Upper lobe of left lung (tissue), 6 donors: ENCODE measurements around the gene GUCA2A. TPM values are rescaled to one million over a fixed set of nuclear protein-coding genes. Genes with fewer than 3 reads are reported as not detected.

Experiments used
- ATAC-seq, 2 donors: fragments of 200-7000 bp; cut with Tn5 transposase; one replicate each; pipeline ENCODE4 v1.9.1; 2022; ENCODE audit warnings: mild to moderate bottlenecking in 2 of 2, moderate library complexity in 2 of 2; ENCODE audit not compliant: low FRiP score in 2 of 2
- DNase-seq, 2 donors: peaks; one replicate each; pipeline ENCODE4 v3.0.0-alpha.2; 2019 to 2020
- H3K27ac ChIP-seq, 4 donors: fragments of 200-600 bp; sonication (generic); one replicate each; pipeline ENCODE4 v1.5.1; 2016 to 2019
- H3K27me3 ChIP-seq, 4 donors: fragments of 200-600 bp; sonication (generic); one replicate each; pipeline ENCODE4 v1.5.1; 2017 to 2019
- H3K36me3 ChIP-seq, 4 donors: fragments of 200-600 bp; sonication (generic); one replicate each; pipeline ENCODE4 v1.5.1; 2016 to 2019
- H3K4me1 ChIP-seq, 4 donors: fragments of 200-600 bp; sonication (generic); one replicate each; pipeline ENCODE4 v1.5.1; 2018 to 2019
- H3K4me3 ChIP-seq, 4 donors: fragments of 200-600 bp; sonication (generic); one replicate each; pipeline ENCODE4 v1.5.1; 2017 to 2019; ENCODE audit warnings: mild to moderate bottlenecking in 2 of 4, moderate library complexity in 1 of 4
- H3K9me3 ChIP-seq, 4 donors: fragments of 200-600 bp; sonication (generic); one replicate each; pipeline ENCODE4 v1.5.1; 2018 to 2019
- EP300 ChIP-seq, 4 donors: sonication (generic); formaldehyde crosslinking; IDR thresholded peaks; one replicate each; pipeline ENCODE4 v1.5.1; 2017; ENCODE audit warnings: antibody characterized with exemption in 4 of 4, control low read depth in 2 of 4
- POLR2A ChIP-seq, 4 donors: fragments of 450-650 bp; IDR thresholded peaks; one replicate each; pipeline ENCODE4 v1.5.1; 2016 to 2017; ENCODE audit warnings: antibody characterized with exemption in 4 of 4, mild to moderate bottlenecking in 2 of 4
- POLR2AphosphoS5 ChIP-seq, 2 donors: sonication (generic); formaldehyde crosslinking; IDR thresholded peaks; one replicate each; pipeline ENCODE4 v1.5.1; 2017; ENCODE audit warnings: antibody characterized with exemption in 2 of 2
- WGBS, 2 donors: methylation state at CpG; one replicate each; pipeline ENCODE4 v1.1.5; 2017 to 2018; 5-methylcytosine and 5-hydroxymethylcytosine counted together
- total RNA-seq, 6 donors: library from RNA; depleted of rRNA in 4 of 6; stranded (reverse); fragments of >200 nt in 4 of 6; gene quantifications; one replicate each; pipeline versions ENCODE4 v1.1.0 to v1.2.1, GENCODE V29; 2016 to 2021
- TF ChIP-seq, protein P1 (sequence below), 6 experiments: fragments of 450-650 bp in 4 of 6; fragments of 200-600 bp in 2 of 6; sonication (generic) in 2 of 6; IDR thresholded peaks; one replicate each; pipeline ENCODE4 v1.5.1; 2016 to 2019; ENCODE audit warnings: antibody characterized with exemption in 6 of 6
- donor health status: DM: no; HTN: no; CAD: no; lungs with moderate emphysema.
- donor health status: DM: no; HTN: yes; CAD: no; lungs with severe emphysema.

Gene GUCA2A
- total RNA-seq, 6 donors from 2014 or later: 0.47 TPM; not detected in 5

DNA sequence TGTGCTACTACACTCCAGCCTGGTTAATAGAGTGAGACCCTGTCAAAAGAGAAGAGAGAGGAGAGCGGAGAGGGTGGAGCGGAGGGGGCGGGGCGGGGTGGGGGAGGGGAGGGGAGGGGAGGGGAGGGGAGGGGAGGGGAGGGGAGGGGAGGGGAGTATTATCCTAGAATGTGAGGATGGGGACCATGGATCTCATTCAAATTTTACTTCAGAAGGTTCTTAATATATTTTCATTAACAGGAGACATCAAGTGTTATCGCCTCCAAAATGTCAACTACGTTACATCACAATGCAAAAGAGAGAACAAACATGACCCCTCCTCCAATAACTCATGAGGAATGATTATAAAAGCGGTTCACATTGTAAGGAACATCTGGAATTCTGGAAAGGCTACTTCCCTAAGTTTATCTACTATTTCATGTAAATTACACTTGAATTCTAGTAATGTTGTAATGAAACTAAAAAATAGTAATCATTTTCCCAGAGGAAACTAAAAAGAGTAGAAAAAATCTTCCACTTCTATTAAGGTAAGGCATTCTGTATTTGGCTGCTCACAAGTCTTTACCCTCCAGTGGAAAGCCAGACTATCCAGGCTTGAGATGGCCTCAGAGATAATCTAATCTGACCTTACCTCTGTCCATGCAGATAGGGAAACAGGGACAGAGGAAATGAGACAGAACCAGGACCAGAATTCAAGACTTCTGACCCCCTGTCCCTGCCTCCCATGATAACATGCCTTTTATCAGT lies 18.8 kb upstream of the GUCA2A start:
- DNase-seq (no peak), ATAC-seq (no peak)
- 80 to 88% methylated on average over 7 of the region's 7 CpGs for WGBS, 2 donors
- Histone ChIP-seq H3K4me1 (peaks cover 6 to 15% (median 11%) of the 10 kb centered on the region in 4 donors), H3K36me3 (peaks cover 0 to 31% (median 6%) of the 10 kb centered on the region in 4 donors), H3K27me3 (no peaks in the 10 kb centered on the region), H3K9me3 (no peaks in the 10 kb centered on the region), H3K27ac (no peak overlapping the region), H3K4me3 (no peak overlapping the region)
- no peak for TF ChIP-seq EP300 (IDR thresholded peaks at IDR 0.05)

DNA sequence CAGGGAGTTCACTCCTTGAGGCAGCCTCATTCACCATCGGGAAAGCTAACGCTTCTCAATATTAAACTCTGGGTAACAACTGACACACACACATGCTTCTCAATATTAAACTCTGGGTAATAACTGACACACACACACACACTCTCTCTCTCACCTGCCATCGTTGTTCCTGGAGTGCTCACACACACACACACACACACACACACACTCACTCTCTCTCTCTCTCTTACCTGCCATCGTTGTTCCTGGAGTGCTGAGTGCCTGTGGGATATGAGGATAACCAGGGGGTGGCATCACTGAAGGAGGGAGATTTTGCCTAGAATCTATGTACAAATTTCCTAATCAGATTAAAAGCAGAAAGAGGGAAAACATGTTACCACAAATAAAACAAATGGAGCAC lies 17.1 kb upstream of the GUCA2A start:
- Histone ChIP-seq H3K36me3 (peaks cover 0 to 20% (median 6%) of the 10 kb centered on the region in 4 donors), H3K9me3 (no peaks in the 10 kb centered on the region)
- no peak for ATAC-seq

DNA sequence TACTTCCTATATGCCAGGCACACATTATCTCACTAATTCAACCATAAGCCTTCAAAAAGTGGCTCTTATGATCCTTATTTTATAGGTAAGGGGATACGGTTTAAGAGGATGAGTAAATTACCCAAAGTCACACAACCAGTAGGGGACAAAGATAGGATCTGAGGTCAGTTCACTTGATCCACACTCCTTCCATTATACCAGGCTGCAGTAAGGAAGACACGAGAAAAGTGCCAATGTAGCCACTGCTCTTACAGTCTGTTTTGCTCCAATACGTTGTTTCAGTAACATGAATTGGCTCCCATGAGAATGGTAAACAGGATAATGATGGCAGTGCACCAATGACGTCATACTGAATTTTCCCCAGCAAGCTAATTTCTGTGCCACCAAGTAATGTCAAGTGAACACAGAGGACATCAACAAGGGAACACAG lies 15.4 kb upstream of the GUCA2A start:
- H3K9me3 ChIP-seq: no peaks in the 10 kb centered on the region
- H3K4me1 ChIP-seq: peaks cover 16 to 32% (median 19%) of the 10 kb centered on the region in 4 donors
- TF ChIP-seq POLR2A (IDR thresholded peaks at IDR 0.05) (no peak), POLR2AphosphoS5 (IDR thresholded peaks at IDR 0.05) (no peak), EP300 (IDR thresholded peaks at IDR 0.05) (no peak)
- TF ChIP-seq, protein P1, sequence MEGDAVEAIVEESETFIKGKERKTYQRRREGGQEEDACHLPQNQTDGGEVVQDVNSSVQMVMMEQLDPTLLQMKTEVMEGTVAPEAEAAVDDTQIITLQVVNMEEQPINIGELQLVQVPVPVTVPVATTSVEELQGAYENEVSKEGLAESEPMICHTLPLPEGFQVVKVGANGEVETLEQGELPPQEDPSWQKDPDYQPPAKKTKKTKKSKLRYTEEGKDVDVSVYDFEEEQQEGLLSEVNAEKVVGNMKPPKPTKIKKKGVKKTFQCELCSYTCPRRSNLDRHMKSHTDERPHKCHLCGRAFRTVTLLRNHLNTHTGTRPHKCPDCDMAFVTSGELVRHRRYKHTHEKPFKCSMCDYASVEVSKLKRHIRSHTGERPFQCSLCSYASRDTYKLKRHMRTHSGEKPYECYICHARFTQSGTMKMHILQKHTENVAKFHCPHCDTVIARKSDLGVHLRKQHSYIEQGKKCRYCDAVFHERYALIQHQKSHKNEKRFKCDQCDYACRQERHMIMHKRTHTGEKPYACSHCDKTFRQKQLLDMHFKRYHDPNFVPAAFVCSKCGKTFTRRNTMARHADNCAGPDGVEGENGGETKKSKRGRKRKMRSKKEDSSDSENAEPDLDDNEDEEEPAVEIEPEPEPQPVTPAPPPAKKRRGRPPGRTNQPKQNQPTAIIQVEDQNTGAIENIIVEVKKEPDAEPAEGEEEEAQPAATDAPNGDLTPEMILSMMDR (IDR thresholded peaks at IDR 0.05): no peak
- H3K36me3 ChIP-seq: peaks cover 0 to 11% (median 3%) of the 10 kb centered on the region in 4 donors
- WGBS, 2 donors: 73 to 77% methylated on average over 4 of the region's 4 CpGs
- H3K27me3 ChIP-seq: no peaks in the 10 kb centered on the region
- DNase-seq (no peak), ATAC-seq (no peak)
- peak overlapping the region in 1 of 4 donors; percentile 22 for H3K27ac ChIP-seq
- H3K4me3 ChIP-seq: no peak overlapping the region

More for the DNA sequence above, 17.1 kb upstream of the GUCA2A start:
- WGBS, 2 donors: 76 to 78% methylated on average over 4 of the region's 4 CpGs
- TF ChIP-seq POLR2AphosphoS5 (IDR thresholded peaks at IDR 0.05): no peak
- TF ChIP-seq, protein P1 (IDR thresholded peaks at IDR 0.05): no peak
- no peak for TF ChIP-seq POLR2A (IDR thresholded peaks at IDR 0.05)
- TF ChIP-seq EP300 (IDR thresholded peaks at IDR 0.05): no peak
- no peaks in the 10 kb centered on the region for H3K27me3 ChIP-seq
- peaks cover 16 to 32% (median 19%) of the 10 kb centered on the region in 4 donors for H3K4me1 ChIP-seq
- no peak overlapping the region for H3K4me3 ChIP-seq
- no peak overlapping the region for H3K27ac ChIP-seq
- DNase-seq: no peak

DNA sequence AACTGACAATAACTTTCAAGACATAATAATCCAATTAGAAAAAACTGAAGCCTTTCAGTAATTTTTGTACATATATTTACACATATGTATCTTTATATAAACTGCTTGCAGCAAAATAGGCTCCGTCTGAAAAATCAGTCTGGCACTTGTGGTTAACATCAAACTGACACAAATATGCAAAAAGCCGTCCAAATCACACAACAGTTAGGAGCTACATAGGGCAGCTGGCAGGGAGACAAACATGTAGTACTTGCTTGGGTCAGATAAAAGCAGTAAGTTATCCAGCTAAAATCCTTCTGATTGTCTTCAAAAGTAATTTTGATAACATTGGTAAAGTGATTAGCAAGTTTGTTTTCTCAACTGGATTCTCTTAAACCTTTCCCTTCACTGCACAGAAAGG lies 14.7 kb upstream of the GUCA2A start:
- H3K4me1 ChIP-seq: peaks cover 16 to 32% (median 19%) of the 10 kb centered on the region in 4 donors
- ATAC-seq (no peak), DNase-seq (no peak)
- 30 to 33% methylated on average over 2 of the region's 2 CpGs for WGBS, 2 donors
- H3K9me3 ChIP-seq: no peaks in the 10 kb centered on the region
- H3K4me3 ChIP-seq: no peak overlapping the region
- TF ChIP-seq POLR2AphosphoS5 (IDR thresholded peaks at IDR 0.05) (no peak), POLR2A (IDR thresholded peaks at IDR 0.05) (no peak), EP300 (IDR thresholded peaks at IDR 0.05) (no peak)
- TF ChIP-seq, protein P1 (IDR thresholded peaks at IDR 0.05): no peak
- no peaks in the 10 kb centered on the region for H3K27me3 ChIP-seq
- H3K27ac ChIP-seq: peak overlapping the region in 1 of 4 donors; percentile 22
- peaks cover 0 to 7% (median 3%) of the 10 kb centered on the region in 4 donors for H3K36me3 ChIP-seq

DNA sequence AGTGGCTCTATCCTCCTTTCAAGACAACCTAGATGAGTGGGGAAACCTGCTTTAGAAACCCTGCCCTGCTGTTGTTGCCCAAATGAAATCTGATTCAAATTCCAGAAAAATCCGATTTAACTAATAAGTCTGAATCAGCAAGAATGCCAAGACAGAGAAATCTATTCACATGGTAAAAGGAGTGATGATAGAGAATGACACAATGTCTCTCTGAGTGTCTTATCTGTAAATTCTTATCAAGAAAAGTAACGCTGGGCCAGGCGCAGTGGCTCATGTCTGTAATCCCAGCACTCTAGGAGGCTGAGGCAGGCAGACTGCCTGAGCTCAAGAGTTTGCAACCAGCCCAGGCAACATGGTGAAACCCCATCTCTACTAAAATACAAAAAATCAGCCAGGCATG lies 13.7 kb upstream of the GUCA2A start:
- Histone ChIP-seq H3K27me3 (no peaks in the 10 kb centered on the region), H3K4me1 (peaks cover 20 to 42% (median 25%) of the 10 kb centered on the region in 4 donors), H3K36me3 (peaks cover 0 to 7% (median 2%) of the 10 kb centered on the region in 4 donors), H3K4me3 (no peak overlapping the region), H3K27ac (peak overlapping the region in 1 of 4 donors; percentile 7), H3K9me3 (no peaks in the 10 kb centered on the region)
- ATAC-seq: no peak
- TF ChIP-seq, protein P1 (IDR thresholded peaks at IDR 0.05): no peak
- TF ChIP-seq POLR2A (IDR thresholded peaks at IDR 0.05) (no peak), POLR2AphosphoS5 (IDR thresholded peaks at IDR 0.05) (no peak), EP300 (IDR thresholded peaks at IDR 0.05) (no peak)
- 64 to 71% methylated on average over 3 of the region's 3 CpGs for WGBS, 2 donors
- no peak for DNase-seq
